NCI-H526 treated with DMSO at 0.1 percent for 48 hours (cell line): ENCODE results near the gene SMIM5.
"Not testable (repeated sequence)": the region's sequence is repeated elsewhere in the genome, so short reads cannot be mapped to it uniquely, and the experiment has no call there.

Experiments used
- DNase-seq: peaks from one replicate; lab custom pipeline; 2025; lab: John Stamatoyannopoulos, UW

The SMIM5 gene

DNA sequence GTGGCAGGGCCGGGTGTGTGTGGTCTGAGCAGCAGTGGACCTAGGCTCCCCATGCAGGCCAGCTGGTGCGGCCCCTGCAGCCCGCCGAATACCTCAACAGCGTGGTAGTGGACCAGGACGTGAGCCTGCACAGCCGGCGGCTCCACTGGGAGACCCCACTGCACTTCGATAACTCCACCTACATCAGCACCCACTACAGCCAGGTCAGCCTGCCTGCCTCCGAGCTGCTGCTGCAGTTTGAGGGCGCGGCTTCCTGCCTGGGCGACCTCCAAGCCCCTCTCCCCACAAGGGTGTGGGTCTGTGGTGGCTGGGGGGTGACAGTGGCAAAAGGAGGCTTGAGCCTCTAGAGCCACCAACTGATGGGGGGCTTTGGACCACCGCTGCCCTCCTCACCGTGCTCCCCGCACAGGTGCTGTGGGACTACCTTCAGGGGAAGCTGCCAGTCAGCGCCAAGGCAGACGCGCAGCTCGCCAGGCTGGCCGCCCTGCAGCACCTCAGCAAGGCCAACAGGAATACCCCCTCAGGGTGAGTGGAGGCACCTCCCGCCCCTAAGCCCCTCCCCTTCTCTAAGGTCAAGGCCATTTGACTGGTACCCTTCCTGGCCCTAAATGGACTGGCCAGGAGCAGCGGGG lies 8.4 kb upstream of the SMIM5 start:
- no peak for DNase-seq

DNA sequence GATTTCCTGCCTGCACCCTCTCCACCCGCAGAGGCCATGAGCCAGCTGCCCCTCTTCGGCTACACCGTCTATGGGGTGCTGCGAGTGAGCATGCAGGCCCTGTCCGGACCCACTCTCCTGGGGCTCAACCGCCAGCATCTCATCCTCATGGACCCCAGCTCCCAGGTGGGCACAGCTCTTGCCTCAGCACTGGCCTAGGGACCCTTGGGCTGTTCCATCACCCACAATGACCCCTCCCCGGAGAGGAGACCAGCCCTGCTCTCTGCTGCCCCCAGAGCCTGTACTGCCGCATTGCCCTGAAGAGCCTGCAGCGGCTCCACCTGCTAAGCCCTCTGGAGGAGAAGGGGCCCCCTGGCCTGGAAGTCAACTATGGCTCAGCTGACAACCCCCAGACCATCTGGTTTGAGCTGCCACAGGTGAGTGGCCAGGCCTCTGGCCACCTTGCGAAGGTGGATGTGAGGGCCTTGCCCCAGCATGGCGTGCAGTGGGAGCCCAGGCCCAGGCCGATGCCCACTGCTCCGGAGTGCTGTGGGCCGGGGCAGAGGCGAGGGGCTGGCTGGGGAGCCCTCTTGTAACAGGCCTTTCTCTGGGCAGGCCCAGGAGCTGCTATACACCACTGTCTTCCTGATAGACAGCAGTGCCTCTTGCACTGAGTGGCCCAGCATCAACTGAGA lies 7.3 kb upstream of the SMIM5 start:
- DNase-seq: no peak

DNA sequence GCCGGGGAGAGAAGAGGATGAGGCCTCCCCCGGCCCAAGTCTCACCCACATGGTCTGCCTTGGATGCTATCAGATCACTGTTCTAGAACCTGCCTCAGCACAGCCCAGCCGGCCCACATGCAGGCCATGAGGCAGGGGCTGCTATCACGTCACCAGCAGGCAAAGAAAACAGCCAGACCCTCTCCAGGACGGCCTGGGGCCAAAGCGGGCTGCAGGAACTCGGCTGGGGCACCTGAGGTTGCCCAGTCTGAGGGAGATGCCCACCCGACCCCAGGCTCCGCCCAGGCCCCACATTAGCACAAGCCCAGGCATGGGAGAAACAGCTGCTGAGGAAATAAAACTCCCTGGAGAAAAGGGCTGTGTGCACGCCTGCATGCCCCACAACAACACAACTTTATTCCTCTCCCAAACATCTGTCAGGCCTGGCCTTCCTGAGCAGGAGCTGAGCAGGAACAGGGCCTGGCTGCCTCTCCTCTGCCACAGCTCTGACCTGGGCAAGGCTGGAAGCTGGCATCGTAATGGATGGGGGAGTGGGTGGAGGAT lies 6.7 kb upstream of the SMIM5 start:
- peak; percentile 6 for DNase-seq

DNA sequence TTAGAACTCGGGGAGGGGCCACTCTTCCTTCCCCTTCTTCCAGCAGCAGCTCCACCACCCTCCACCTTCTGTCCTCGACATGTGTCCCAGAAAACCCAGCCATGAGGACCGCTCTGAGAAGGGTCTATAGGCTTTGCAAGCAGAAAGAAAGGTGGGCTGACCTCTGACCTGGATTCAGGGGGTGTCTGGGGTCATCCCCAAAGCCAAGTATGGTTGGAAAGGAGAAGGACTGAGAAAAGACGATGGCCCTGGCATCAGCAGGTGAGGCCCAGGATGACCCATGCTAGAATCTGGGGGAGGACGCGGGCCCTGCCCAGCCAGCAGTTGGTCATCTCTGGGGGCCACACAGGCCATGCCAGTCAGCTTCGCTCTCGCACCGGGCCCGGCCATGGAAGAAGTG lies 6.1 kb upstream of the SMIM5 start:
- no peak for DNase-seq

DNA sequence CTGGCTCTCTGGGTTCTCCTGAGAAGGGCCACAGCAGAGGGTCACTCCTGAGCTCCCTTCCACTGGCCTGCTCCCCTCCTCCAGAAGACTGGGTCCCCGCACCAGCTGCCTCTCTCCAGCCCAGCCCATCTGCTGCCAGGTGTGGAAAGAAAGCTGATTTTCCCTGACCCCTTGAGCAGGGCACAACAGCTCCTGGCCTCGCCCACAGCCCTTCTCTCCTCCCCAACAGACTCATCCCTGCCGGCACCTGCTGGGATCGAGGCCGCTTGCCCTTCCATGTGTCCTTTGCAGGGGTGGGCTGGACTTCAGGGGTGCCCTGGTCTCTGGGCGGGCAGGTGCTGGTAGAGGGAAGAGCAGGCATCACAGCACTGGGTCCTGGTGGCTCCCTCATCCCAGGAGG lies 4.8 kb upstream of the SMIM5 start:
- DNase-seq: no peak

DNA sequence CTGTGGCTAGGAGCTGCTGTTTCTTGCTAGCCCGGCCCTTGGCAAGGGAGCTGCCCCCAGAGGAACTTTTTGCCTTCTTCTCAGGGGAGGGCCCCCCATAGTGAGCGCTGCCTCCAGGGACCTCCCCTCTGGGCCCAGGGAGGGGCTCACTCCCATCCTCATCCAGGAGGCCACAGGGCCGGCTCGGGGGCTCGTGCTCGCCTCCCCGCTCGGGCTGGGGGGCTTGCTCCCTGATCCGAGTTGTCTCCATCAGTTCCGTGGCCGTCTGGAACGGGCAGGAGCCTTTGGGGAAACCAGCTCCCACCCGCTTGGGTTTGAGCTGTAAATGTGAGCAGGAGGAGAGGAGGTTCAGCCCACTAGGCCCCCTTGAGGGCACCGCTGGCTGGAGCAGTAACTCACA lies 4.1 kb upstream of the SMIM5 start:
- DNase-seq: no peak

DNA sequence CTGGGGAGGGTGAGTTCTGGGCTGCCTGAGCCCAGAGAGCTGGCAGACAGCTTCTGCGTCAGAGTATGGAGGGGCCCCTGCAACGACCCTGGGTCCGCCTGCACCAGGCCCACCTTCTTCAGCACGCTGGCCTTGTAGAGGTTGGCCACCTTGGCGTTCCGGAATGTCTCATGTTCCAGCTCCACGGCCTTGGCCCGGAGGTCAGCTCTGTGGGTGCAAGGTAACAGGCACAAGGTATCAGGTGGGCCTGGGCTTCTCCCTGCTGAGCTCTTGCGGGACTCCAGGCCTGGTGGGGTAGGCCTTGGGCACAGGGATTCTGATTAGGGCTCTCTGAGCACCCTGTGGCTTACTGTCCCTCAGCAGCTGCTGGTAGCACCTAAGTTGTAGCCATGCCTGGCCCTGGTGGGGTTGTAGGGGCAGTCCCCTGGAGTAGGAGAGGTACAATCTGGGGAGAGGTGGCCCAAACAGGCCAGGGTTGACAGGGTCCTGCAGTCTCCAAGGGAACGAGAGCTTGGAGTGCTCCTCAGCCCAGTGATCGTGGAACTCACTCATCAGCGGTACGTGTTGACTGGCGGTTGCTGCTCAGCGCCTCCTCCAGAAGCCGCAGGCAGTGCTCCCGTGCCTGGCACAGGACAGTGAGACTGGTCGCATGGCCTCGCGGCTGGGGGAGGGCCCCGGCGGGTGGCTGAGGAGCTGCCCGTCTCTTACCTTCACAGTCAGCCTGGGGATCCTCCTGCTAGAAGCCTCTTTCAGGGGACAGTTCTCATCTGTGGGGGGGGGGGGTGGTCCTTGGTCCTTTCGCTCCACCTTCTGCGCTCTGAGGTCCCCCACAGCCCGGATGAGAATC lies 2.9 kb upstream of the SMIM5 start:
- no peak for DNase-seq

DNA sequence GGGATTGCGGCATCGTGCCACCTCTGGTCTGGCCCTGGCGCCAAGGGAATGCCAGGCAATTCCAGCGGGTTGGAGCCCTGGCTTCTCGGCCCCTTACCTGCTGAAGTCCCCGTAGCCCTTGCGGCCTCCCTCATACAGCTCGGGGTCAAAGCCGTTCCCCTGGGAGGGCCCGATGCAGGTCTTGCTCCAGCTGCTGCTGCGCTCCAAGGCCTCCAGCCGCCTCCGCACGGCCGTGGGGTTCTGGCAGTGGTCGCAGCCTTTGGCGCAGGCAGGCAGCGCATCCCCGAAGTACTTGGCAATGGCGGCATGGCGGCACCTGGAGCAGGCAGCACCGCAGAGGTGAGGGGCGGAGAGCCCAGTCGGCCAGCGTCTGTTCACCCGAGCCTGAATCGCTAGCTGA lies 1.9 kb upstream of the SMIM5 start:
- DNase-seq: no peak

DNA sequence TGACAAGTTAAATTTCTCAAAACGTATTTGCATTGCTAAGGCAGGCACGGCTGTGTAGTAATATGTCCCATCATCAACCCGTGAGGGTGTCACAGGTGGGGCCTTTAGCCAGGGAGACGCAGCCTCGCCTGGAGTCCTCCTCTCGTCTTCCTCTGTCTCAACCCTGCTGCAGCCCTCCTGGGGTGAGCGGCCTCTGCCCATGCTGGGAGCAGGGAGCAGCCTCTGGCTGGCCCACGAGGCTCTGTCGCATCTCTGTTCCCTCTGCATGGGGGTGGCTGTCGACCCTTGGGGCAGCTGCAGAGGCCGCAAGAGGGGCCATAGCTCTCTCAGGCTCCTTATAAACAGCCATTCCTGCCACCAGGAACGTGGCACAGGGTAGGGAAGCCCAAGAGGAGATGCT lies 806 bp upstream of the SMIM5 start:
- no peak for DNase-seq

DNA sequence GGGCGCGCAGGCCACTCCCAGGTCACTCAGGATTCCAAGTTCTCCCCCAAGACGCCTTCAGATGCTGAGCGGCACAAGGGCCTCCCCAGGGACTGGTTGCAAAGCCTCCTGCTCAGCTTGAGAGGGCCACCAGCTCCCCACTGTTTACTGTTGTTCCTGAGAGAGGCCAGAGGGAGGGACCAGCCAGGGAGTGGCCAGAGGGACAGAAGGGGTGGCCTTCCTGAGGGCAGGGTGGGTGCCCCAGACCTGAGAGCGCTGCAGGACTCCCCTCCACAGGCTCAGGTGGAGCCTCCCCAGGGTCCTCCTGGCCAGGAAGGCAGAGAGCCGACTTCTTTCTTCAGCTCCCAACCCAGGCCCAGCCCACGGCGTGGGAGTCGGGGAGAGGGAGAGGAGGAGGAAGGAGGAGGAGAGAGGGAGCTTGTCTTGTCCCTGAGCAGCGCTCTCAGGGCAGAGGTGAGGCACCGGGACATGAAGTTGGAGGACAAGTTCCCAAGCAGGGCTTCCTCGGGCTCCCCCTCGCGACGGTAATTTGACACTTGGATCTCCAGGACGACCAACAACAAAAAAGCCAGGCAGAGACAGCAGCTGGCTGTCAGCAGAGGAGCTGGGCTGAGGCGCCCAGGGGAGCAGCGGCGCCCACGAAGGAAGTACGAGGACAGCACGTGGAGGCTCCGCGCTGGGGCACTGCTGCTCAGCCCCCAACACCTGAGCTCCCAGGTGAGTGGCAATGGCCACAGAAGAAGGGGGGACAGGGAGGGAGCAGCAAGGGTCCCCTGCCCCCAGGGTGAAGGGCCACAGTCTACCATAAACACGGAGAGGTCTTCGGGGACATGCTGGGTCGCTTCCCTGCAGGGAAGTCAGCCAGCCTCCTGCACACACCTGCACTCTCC lies 497 bp downstream of the SMIM5 start:
- DNase-seq: peak; percentile 79

DNA sequence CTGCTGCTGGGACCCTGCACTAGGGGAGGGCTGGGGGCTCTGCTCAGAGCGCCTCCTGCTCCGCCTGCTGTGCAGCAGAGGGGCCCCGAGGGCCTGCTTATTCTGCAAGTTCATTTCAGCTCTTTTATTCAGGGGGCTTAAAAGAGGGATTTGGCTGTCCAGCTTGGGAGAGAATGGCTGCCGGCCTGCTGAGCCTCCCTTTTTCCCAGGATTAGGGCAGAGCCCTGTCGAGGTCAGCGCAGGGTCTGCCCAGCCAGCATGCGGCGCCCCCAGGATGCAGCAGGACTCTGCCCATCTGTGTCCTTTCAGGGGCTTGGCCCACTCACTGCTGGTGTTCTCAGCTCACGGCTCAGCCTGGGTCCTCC lies 1.1 kb downstream of the SMIM5 start:
- no peak for DNase-seq

DNA sequence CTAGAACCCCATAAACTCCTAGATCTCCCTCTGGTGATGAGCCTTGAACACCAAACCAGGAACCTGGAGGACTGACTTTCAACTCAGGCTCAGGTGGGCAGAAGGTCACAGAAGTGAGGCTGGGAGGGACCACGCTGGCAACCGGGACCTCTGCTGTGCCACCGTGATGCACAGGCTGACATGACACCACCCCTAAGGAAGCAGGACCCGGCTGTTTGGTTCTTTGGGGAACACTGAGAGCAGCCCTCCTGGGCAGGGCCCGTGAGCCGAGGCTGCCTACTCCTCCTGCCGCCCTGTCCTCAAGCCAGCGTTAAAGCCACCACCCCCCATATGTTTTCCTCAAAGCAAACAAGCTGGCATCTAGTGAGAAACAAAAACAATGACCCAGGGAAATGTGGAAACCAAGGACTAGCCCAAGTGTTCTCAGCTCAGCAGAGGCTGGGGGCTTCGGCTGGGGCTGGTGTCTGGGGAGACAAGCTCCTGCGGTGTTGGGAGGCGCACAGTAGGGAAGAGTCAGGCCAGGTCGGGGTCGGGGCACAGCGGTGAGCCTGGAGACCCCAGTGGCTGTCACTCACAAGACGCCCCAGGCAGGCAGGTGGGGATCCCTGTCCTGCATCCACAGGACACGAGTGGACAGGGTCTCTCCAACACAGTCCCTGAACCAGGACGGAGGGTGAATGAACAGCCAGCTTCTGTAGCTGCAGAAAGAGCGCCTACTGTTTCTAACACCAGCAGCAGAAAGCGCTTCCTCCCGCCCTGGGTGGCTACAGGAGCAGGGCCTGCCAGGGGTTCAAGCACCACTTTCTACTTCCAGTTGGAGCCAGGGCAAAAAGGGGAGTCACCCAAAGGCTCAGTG lies 1.7 kb downstream of the SMIM5 start:
- DNase-seq: no peak

DNA sequence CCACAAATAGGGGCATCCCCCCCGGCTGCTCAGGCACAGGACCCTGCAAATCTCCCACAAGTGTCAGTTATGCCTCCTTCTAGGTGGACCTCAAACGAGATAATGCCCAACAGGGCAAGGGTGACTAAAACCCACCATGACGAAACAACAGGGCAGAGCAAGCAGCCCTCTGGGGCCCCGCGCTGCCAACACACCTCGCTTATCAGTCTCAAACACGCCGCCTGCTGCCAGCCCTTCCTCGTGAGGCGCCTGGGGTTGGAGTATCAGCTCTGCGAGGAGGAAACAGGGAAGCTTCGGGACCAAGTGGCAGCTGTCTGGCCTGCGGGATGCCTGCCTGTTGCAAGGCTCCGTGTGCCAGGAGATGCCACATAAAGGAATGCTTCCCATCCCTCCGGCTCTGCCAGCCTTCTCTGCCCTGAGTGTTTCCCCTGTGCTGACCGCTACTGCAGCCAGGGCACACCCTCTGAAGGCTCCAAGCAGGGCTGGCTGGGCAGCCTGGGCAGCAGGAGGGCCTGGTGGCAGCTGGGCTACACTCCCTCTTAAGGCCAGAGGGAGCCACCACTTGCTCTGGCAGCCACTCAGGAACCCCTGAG lies 2.5 kb downstream of the SMIM5 start:
- DNase-seq: no peak

DNA sequence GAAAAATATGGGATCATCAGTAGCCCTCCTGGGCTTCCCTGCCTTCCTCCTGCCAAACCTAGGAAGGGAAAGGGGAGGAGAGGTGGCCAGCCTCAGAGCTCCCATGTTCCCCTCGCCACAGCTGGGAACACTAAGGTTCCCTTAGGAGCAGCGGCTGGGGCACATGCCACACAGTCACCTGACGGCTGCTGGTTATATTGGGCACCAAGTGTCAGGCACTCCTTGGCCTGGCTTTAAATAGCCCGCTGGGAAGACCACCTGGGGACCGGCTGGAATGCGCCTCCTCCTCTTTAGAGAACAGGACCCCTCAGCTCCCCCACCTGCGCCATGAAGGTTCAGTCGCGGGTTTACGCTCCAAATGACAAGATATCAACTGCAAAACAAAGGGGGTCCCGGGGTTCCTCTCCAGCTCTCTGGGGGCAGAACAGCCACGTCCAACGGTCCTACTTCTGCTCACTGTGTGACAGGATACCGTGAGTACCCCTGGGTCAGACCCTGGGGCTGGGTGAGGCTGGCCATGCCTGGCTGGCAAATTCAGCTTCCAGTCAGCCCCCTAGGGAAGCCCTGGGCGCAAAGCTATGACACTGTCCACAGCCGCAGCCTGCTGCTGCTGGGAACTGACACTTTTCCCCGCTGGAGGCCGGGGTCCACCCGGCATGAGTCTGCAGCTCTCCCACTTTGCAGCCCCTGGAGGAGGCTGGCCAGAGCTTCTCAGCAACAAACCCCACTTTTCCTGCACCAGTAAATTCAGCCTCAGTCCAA lies 3.3 kb downstream of the SMIM5 start:
- DNase-seq: no peak

DNA sequence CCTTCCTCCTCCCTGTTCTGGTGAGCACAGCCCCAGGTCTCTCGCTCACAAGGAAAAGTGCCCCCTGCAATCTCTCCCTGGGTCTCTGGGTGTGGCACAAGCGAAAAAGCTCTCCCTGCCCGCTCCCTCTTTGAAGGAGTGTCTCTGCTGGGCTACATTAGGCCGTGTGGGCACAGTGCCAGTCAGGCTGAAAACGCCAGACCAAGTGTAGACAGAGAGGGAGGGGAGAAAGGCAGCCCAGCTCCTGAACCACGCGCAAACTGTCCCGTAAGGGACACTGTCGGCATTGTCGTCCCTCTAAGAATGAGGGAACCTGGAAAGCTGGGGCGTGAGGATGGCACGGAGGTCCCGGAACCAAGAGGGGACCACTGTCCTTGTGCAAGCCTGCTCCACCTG lies 3.9 kb downstream of the SMIM5 start:
- no peak for DNase-seq

DNA sequence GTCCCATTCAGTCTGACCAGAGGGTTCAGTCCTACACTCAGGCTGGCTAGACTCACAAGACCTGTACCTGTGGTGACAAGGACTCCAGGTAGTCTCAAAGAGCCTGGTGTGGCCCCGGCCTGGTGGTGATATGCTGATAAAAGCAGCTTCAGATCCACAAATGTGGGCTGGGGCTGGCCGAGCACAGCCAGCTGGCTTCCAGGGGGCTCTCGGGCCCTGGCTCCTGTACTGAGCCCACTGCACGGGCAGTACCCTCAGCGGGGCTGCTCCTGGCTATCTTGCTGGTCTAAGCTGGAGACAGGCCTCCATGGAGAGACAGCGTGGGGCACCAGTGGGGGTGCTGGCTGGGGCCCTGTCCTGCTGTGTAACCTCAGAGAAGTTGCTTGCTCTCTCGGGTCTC lies 4.3 kb downstream of the SMIM5 start:
- DNase-seq: no peak

DNA sequence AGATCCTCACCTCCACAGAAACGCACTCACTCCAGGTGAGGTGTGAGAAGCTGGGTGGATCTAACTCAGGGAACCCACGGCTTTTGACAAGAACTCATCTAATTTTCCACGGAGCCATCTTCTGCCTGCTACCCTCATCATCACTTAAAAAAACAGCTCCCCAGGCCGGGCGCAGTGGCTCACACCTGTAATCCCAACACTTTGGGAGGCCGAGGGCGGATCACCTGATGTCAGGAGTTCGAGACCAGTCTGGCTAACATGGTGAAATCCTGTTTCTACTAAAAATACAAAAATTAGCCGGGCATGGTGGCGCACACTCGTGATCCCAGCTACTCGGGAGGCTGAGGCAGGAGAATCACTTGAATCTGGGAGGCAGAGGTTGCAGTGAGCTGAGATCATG lies 4.8 kb downstream of the SMIM5 start:
- DNase-seq: not testable (repeated sequence)

DNA sequence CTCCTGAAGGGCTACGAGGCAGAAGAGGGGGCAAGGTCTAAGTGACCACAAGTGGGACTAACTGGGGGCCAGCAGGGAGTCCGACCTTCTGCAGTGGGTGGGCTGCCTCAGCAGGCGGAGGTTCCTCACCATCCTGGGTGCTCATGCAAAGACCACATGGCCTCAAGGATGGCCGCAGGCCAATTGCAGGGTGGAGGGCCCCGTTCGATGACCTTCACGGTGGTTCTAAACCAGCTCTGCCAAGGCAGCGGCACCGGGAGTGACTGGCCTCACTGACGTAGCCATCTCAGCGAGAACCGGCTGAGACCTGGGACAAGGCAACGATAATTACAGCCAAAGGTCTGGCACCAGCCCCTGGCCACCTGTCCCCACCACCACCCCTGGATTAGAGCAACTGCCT lies 5.7 kb downstream of the SMIM5 start:
- DNase-seq: no peak

DNA sequence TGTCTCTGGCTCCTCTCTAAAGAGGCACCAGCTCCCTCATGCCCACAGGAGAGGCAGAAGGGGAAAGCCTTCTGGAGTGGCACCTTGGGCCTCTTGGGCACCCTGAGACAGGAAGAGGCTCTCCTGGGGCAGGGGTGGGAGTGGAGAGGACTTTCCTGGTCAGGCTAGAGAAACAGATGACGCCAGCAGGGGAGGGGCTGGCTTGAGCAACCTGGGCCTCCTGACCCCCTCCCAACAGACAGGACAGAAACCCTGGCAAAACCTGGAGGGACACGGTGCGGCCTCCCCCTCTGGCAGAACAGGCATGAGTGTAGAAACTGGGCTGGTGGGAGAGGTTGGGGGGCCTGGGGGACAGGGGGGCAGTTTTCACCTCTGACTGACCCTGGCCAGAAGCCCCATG lies 6.1 kb downstream of the SMIM5 start:
- DNase-seq: no peak
